Uterus (tissue), 4 donors: ENCODE measurements around the gene SYNJ2. TPM values are rescaled to one million over a fixed set of nuclear protein-coding genes. Genes with fewer than 3 reads are reported as not detected.

Experiments used
- DNase-seq, 2 donors: peaks; one replicate each; pipeline ENCODE4 v3.0.0-alpha.2; 2019 to 2020
- H3K27ac ChIP-seq, 2 donors: fragments of 200-600 bp; sonication (generic); 1 replicate in 1 of 2; 2 replicates in 1 of 2; pipeline ENCODE4 v1.5.1; 2016 to 2018
- H3K27me3 ChIP-seq, 2 donors: fragments of 200-600 bp; sonication (generic); one replicate each; pipeline ENCODE4 v1.5.1; 2018 to 2019; ENCODE audit warnings: control low read depth in 1 of 2
- H3K36me3 ChIP-seq, 2 donors: fragments of 200-600 bp; sonication (generic); one replicate each; pipeline ENCODE4 v1.5.1; 2019; ENCODE audit warnings: control low read depth in 1 of 2
- H3K4me1 ChIP-seq, 2 donors: fragments of 200-600 bp; sonication (generic); one replicate each; pipeline ENCODE4 v1.5.1; 2018 to 2019; ENCODE audit warnings: control low read depth in 1 of 2
- H3K4me3 ChIP-seq, 2 donors: fragments of 200-600 bp; sonication (generic); 1 replicate in 1 of 2; 2 replicates in 1 of 2; pipeline ENCODE4 v1.5.1; 2018 to 2019; ENCODE audit warnings: mild to moderate bottlenecking in 1 of 2
- H3K9me3 ChIP-seq, 2 donors: fragments of 200-600 bp; sonication (generic); one replicate each; pipeline ENCODE4 v1.5.1; 2019; ENCODE audit warnings: control low read depth in 1 of 2
- POLR2A ChIP-seq, 2 donors: fragments of 450-650 bp; IDR thresholded peaks; one replicate each; pipeline ENCODE4 v1.6.1; 2016; ENCODE audit warnings: antibody characterized with exemption in 2 of 2, mild to moderate bottlenecking in 1 of 2, moderate library complexity in 1 of 2
- intact Hi-C: fragments of 100-400 bp; cut with DNase I; formaldehyde crosslinking; loops from one replicate; pipeline ENCODE4 v1.15.1; 2023; ENCODE audit warnings: low total_unique reads
- total RNA-seq, 4 donors: library from RNA; depleted of rRNA in 3 of 4; stranded (reverse); fragments of >200 nt in 3 of 4; gene quantifications; one replicate each; pipeline versions ENCODE4 v1.1.0 to v1.2.4, GENCODE V29; 2014 to 2023
- TF ChIP-seq, protein P1 (sequence below), 4 experiments: fragments of 200-600 bp in 2 of 4; fragments of 450-650 bp in 2 of 4; sonication (generic) in 2 of 4; IDR thresholded peaks; one replicate each; pipeline ENCODE4 v1.5.1; 2016 to 2019; ENCODE audit warnings: antibody characterized with exemption in 4 of 4, mild to moderate bottlenecking in 2 of 4, moderate library complexity in 1 of 4
- donor health status: DM: yes; HTN: yes; CAD: no.

SYNJ2 gene
- total RNA-seq, 4 donors from 2014 or later = 9.5 to 32.2 (median 13.5) TPM

DNA sequence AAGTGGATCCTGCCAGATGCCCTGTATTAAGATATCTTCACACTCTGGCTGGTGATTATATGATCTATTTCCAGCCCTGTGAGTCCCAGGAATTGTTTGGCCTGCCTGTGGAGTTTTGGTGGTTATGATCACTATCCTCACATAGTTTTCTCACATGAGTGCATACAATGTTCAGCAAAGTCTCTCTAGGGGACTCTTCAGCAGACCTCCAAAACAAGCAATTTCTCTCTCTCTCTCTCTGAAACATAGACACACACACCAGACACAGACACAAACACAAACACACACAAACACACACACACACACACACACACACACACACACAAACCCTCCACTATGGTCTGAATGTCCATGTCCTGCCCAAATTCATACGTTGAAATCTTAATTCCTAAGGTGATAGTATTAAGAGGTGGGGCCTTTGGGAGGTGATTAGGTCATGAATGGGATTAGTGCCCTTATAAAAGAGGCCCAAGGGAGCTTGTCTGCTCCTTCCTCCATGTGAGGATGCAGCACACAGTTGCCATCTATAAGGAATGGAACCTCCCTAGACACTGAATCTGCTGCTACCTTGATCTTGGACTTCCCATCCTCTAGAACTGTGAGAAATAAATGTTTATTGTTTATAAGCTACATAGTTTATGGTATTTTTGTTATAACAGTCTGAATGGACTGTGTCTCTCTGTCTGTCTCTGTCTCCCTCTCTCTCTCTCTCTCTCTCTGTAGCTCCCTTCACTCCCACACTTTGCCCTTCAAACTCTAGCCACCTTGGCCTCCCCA is 22.0 kb upstream of the SYNJ2 start:
- intact Hi-C loops = no loop called here
- H3K36me3 ChIP-seq = no peaks in the 10 kb centered on the region
- H3K4me1 ChIP-seq = no peaks in the 10 kb centered on the region
- H3K4me3 ChIP-seq = no peak overlapping the region
- no peak overlapping the region for H3K27ac ChIP-seq
- H3K27me3 ChIP-seq = no peaks in the 10 kb centered on the region
- TF ChIP-seq POLR2A (IDR thresholded peaks at IDR 0.05) = no peak
- TF ChIP-seq, protein P1, sequence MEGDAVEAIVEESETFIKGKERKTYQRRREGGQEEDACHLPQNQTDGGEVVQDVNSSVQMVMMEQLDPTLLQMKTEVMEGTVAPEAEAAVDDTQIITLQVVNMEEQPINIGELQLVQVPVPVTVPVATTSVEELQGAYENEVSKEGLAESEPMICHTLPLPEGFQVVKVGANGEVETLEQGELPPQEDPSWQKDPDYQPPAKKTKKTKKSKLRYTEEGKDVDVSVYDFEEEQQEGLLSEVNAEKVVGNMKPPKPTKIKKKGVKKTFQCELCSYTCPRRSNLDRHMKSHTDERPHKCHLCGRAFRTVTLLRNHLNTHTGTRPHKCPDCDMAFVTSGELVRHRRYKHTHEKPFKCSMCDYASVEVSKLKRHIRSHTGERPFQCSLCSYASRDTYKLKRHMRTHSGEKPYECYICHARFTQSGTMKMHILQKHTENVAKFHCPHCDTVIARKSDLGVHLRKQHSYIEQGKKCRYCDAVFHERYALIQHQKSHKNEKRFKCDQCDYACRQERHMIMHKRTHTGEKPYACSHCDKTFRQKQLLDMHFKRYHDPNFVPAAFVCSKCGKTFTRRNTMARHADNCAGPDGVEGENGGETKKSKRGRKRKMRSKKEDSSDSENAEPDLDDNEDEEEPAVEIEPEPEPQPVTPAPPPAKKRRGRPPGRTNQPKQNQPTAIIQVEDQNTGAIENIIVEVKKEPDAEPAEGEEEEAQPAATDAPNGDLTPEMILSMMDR (IDR thresholded peaks at IDR 0.05) = no peak
- H3K9me3 ChIP-seq = peaks cover 0 to 5% of the 10 kb centered on the region in 2 donors
- DNase-seq = no peak

DNA sequence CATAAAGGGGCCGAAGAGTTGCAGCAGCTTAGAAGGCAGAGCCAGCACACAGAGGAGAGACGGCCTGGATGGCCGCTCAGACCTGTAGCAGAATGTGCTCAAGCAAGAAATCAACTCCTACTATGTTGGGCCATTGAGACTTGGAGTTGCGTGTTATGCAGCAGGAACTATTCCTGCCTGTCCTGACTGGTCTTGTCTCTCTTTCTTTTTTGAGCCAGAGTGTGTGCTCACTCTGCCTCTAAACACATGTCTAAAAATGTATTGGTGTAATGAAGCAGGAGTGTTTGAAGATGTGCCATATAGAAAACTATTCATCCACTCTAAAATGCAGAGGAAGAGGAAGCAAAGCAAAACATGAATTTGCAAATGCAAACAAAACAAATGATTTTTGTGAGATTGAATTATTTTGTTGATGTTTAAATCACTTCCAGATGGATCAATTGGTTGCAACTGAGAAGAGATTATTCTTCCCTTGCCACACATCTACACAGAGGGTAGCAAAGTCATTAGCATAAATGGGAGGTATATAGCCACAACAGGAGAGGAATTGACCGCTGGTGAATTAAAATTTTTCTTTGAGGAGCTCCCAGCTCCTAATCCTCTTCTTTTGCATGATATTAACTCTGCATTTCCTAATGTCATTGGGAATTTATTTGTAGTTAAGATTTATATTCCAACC is 20.4 kb upstream of the SYNJ2 start:
- DNase-seq = no peak
- Histone ChIP-seq H3K27me3 (no peaks in the 10 kb centered on the region), H3K27ac (no peak overlapping the region), H3K4me1 (no peaks in the 10 kb centered on the region), H3K9me3 (peaks cover 0 to 5% of the 10 kb centered on the region in 2 donors), H3K36me3 (no peaks in the 10 kb centered on the region), H3K4me3 (no peak overlapping the region)
- intact Hi-C loops = no loop called here
- no peak for TF ChIP-seq POLR2A (IDR thresholded peaks at IDR 0.05)
- TF ChIP-seq, protein P1 (IDR thresholded peaks at IDR 0.05) = no peak

DNA sequence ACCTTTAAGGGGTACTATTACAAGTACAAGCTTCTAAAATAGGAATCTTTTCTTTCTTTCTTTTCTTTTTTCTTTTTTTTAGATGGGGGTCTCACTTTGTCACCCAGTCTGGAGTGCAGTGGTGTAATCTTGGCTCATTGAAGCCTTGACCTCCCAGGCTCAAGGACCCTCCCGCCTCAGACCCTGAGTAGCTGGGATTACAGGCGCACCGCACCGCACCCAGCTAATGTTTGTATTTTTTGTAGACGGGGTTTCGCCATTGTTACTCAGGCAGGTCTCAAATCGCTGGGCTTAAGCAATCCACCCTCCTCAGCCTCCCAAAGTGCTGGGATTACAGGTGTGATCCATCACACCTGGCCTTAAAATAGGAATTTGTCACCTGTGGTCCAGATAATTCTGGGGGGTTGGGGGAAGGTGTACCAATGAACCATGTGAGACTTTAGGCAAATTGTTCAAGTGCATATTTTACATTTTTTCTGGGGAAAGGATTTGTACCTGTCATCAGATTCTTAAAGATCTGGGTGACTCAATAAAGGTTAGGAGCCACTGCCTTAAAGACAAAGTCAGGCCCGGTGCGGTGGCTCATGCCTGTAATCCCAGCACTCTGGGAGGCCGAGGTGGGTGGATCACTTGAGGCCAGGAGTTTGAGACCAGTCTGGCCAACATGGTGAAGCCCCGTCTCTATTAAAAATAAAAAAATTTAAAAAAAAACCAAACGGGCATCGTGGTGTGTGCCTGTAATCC is 19.7 kb upstream of the SYNJ2 start:
- no peak for DNase-seq
- intact Hi-C loops = no loop called here
- Histone ChIP-seq H3K4me1 (no peaks in the 10 kb centered on the region), H3K27me3 (no peaks in the 10 kb centered on the region), H3K36me3 (no peaks in the 10 kb centered on the region), H3K27ac (no peak overlapping the region), H3K9me3 (peaks cover 0 to 5% of the 10 kb centered on the region in 2 donors), H3K4me3 (no peak overlapping the region)
- TF ChIP-seq POLR2A (IDR thresholded peaks at IDR 0.05) = no peak

DNA sequence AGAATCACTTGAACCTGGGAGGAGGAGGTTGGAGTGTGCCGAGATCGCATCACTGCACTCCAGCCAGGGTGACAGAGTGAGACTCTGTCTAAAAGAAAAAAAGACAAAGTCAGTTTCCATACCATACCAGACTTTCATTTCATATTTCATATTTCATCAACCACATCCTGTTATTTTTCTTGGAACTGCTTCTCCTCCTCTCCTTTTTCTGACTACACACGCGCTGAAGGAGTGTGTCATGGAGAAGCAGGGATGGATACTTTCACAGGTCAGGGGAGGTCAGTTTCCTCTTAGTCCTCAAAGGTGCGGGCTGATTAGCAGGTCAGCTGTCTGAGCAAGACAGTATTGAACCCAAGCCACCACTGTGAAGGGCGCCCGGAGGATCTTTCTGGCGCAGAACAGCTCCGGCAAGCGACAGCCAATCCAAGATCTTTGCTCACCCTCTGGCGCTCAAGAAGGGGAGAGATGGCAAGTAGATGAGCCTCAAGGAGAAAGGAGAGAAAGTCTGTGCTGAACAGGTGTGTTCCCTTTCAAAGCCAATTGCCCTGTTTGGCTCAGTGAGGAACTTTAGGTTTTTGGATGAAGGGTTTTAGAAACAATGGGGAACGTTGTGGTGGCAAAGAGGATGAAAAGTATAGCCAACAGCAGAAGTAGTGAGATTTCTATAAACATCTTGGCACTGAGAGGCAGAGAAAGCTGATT is 18.9 kb upstream of the SYNJ2 start:
- H3K27ac ChIP-seq = no peak overlapping the region
- peaks cover 0 to 5% of the 10 kb centered on the region in 2 donors for H3K9me3 ChIP-seq
- no peaks in the 10 kb centered on the region for H3K36me3 ChIP-seq
- no peaks in the 10 kb centered on the region for H3K27me3 ChIP-seq
- no peak overlapping the region for H3K4me3 ChIP-seq
- no peak for DNase-seq
- TF ChIP-seq, protein P1 (IDR thresholded peaks at IDR 0.05) = no peak
- no peak for TF ChIP-seq POLR2A (IDR thresholded peaks at IDR 0.05)
- intact Hi-C loops = no loop called here
- H3K4me1 ChIP-seq = no peaks in the 10 kb centered on the region

DNA sequence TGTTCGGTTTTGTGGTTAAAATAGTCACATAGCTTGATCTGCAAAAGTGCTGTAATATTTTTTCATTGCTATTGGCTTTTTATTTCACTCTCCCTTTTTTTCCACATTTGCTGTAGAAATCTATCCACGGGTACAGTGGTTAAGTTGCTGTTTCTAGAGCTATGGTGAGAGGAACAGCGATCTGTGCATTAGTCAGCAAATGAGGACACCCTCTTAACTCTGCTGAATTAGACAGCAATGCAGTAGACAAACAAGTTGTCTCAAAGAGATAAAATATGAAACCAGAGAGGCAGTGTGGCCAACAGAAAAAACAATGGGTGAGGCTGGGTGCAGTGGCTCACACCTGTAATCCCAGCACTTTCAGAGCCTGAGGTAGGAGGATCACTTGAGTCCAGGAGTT is 17.6 kb upstream of the SYNJ2 start:
- DNase-seq = no peak
- no peak overlapping the region for H3K27ac ChIP-seq
- TF ChIP-seq POLR2A (IDR thresholded peaks at IDR 0.05) = no peak
- TF ChIP-seq, protein P1 (IDR thresholded peaks at IDR 0.05) = no peak
- intact Hi-C loops = no loop called here
- no peaks in the 10 kb centered on the region for H3K27me3 ChIP-seq
- no peaks in the 10 kb centered on the region for H3K4me1 ChIP-seq
- no peaks in the 10 kb centered on the region for H3K36me3 ChIP-seq
- H3K9me3 ChIP-seq = peaks cover 0 to 1% of the 10 kb centered on the region in 2 donors
- no peak overlapping the region for H3K4me3 ChIP-seq
